H1 (cell line): Measurements from ENCODE around the gene RSL24D1. TPM values are rescaled to one million over a fixed set of nuclear protein-coding genes. Genes with fewer than 3 reads are reported as not detected.

Source experiments
- CTCF ChIA-PET: fragments of 300-600 bp; sonication (Branson Sonifier 250); formaldehyde crosslinking; loops from one replicate; lab custom pipeline; 2021; ENCODE audit not compliant: partially characterized antibody; lab: Charles Lee
- POLR2A ChIA-PET: fragments of 300-600 bp; sonication (Branson Sonifier 250); formaldehyde crosslinking; loops from one replicate; lab custom pipeline; 2021; ENCODE audit warnings: inconsistent platforms; ENCODE audit not compliant: partially characterized antibody; lab: Charles Lee
- DNase-seq, 2 experiments: peaks; one replicate each; pipeline versions ENCODE4 v3.0.0 to v3.0.0-alpha.2; 2010 to 2022; ENCODE audit warnings: low spot score in 2 of 2, low read depth in 1 of 2, mixed read lengths in 1 of 2
- FAIRE-seq: peaks from 2 replicates; lab custom pipeline; 2011; peaks lifted over from hg19 to GRCh38; lab: Jason Lieb, UNC
- H2AFZ ChIP-seq: 2 replicates; pipeline ENCODE4 v1.8.1; 2012; ENCODE audit warnings: low read length, inconsistent platforms
- H2AK5ac ChIP-seq: 2 replicates; pipeline ENCODE4 v1.6.1; 2013; ENCODE audit warnings: low read depth, low read length
- H2BK120ac ChIP-seq: replicated peaks from 2 replicates; pipeline ENCODE3; 2013; ENCODE audit warnings: low read depth, low read length, inconsistent platforms
- H2BK12ac ChIP-seq: 2 replicates; pipeline ENCODE4 v1.6.1; 2013; ENCODE audit warnings: low read depth, low read length
- H2BK15ac ChIP-seq: 2 replicates; pipeline ENCODE4 v1.6.1; 2013; ENCODE audit warnings: low read length
- H2BK20ac ChIP-seq: 2 replicates; pipeline ENCODE4 v1.6.1; 2013; ENCODE audit warnings: low read length
- H2BK5ac ChIP-seq: 2 replicates; pipeline ENCODE4 v1.6.1; 2013; ENCODE audit warnings: low read depth, low read length
- H3K14ac ChIP-seq: 2 replicates; pipeline ENCODE4 v1.6.1; 2013; ENCODE audit warnings: inconsistent platforms; ENCODE audit not compliant: insufficient read length
- H3K18ac ChIP-seq: 2 replicates; pipeline ENCODE4 v1.6.1; 2013; ENCODE audit warnings: low read length; ENCODE audit errors: extremely low read depth
- H3K23ac ChIP-seq: 2 replicates; pipeline ENCODE4 v1.6.1; 2013; ENCODE audit warnings: inconsistent platforms; ENCODE audit not compliant: insufficient read length
- H3K23me2 ChIP-seq: 2 replicates; pipeline ENCODE4 v1.6.1; 2013; ENCODE audit warnings: low read depth, low read length
- H3K27ac ChIP-seq: 2 replicates; pipeline ENCODE4 v1.6.1; 2011; ENCODE audit warnings: low read depth, low read length, inconsistent platforms
- H3K27me3 ChIP-seq, 4 experiments: replicated peaks in 1 of 4; 1 replicate in 1 of 4; 2 replicates in 3 of 4; pipeline versions ENCODE4 v1.6.1 to v1.8.1; 2011 to 2013; ENCODE audit warnings: low read length in 3 of 4, mild to moderate bottlenecking in 3 of 4, inconsistent platforms in 2 of 4, mixed read lengths in 2 of 4, moderate library complexity in 1 of 4; ENCODE audit not compliant: control insufficient read depth in 3 of 4, insufficient read depth in 3 of 4; ENCODE audit errors: extremely low read depth in 1 of 4
- H3K36me3 ChIP-seq, 4 experiments: 2 replicates each; pipeline versions ENCODE4 v1.6.1 to v1.8.1; 2011 to 2013; ENCODE audit warnings: mild to moderate bottlenecking in 4 of 4, low read length in 3 of 4, moderate library complexity in 2 of 4, control low read depth in 1 of 4, inconsistent platforms in 1 of 4; ENCODE audit not compliant: insufficient read depth in 4 of 4, control insufficient read depth in 2 of 4
- H3K4ac ChIP-seq: replicated peaks from 2 replicates; pipeline ENCODE3; 2013; ENCODE audit warnings: low read length, low read depth, mixed read lengths, inconsistent platforms; ENCODE audit not compliant: insufficient read length
- H3K4me1 ChIP-seq, 4 experiments: replicated peaks in 1 of 4; 1 replicate in 1 of 4; 2 replicates in 3 of 4; pipeline versions ENCODE4 v1.6.1 to v1.8.1; 2011 to 2013; ENCODE audit warnings: low read length in 3 of 4, inconsistent platforms in 2 of 4, mixed read lengths in 1 of 4; ENCODE audit not compliant: insufficient read depth in 4 of 4, control insufficient read depth in 3 of 4
- H3K4me2 ChIP-seq, 2 experiments: 2 replicates each; pipeline versions ENCODE4 v1.6.1 to v1.8.1; 2011 to 2013; ENCODE audit warnings: low read depth in 2 of 2, low read length in 2 of 2, control low read depth in 1 of 2, inconsistent platforms in 1 of 2, mild to moderate bottlenecking in 1 of 2; ENCODE audit not compliant: insufficient read depth in 1 of 2
- H3K4me3 ChIP-seq, 4 experiments: fragments of 200-600, 300-600 bp in 1 of 4; sonication (generic), shearing (Covaris generic), sonication (Bioruptor Twin) in 1 of 4; 2 replicates each; pipeline versions ENCODE4 v1.5.1 to v1.8.1; 2011 to 2016; ENCODE audit warnings: low read length in 4 of 4, low read depth in 3 of 4, control low read depth in 2 of 4, inconsistent platforms in 2 of 4, mild to moderate bottlenecking in 2 of 4, mixed read lengths in 1 of 4, moderate library complexity in 1 of 4; ENCODE audit not compliant: insufficient read depth in 2 of 4; ENCODE audit errors: extremely low read depth in 1 of 4
- H3K56ac ChIP-seq: replicated peaks from 2 replicates; pipeline ENCODE3; 2013; ENCODE audit warnings: low read depth, mild to moderate bottlenecking, mixed read lengths, low read length, inconsistent platforms; ENCODE audit not compliant: insufficient read length
- H3K79me1 ChIP-seq: 2 replicates; pipeline ENCODE4 v1.6.1; 2013; ENCODE audit warnings: low read depth, low read length, control low read depth
- H3K79me2 ChIP-seq, 2 experiments: 2 replicates each; pipeline versions ENCODE4 v1.6.1 to v1.8.1; 2012 to 2013; ENCODE audit warnings: low read length in 2 of 2, mild to moderate bottlenecking in 2 of 2, inconsistent platforms in 1 of 2; ENCODE audit not compliant: insufficient read depth in 2 of 2, control insufficient read depth in 1 of 2
- H3K9ac ChIP-seq, 4 experiments: replicated peaks in 1 of 4; 1 replicate in 1 of 4; 2 replicates in 3 of 4; pipeline versions ENCODE4 v1.6.1 to v1.8.1; 2011 to 2013; ENCODE audit warnings: low read depth in 3 of 4, low read length in 3 of 4, control low read depth in 2 of 4, mild to moderate bottlenecking in 2 of 4, moderate library complexity in 2 of 4, inconsistent platforms in 1 of 4; ENCODE audit errors: extremely low read depth in 1 of 4
- H3K9me3 ChIP-seq, 2 experiments: 2 replicates each; pipeline versions ENCODE4 v1.6.1 to v1.8.1; 2012 to 2013; ENCODE audit warnings: mild to moderate bottlenecking in 2 of 2, moderate library complexity in 2 of 2, control low read depth in 1 of 2, inconsistent platforms in 1 of 2, low read depth in 1 of 2, low read length in 1 of 2, mixed read lengths in 1 of 2; ENCODE audit not compliant: insufficient read depth in 2 of 2
- H4K20me1 ChIP-seq, 2 experiments: replicated peaks in 1 of 2; 2 replicates each; pipeline versions ENCODE3 to v1.8.1; 2011 to 2013; ENCODE audit warnings: inconsistent platforms in 2 of 2, low read length in 2 of 2, mild to moderate bottlenecking in 1 of 2; ENCODE audit not compliant: insufficient read depth in 2 of 2, control insufficient read depth in 1 of 2
- H4K5ac ChIP-seq: 2 replicates; pipeline ENCODE4 v1.6.1; 2013; ENCODE audit warnings: low read length, low read depth, mixed read lengths, inconsistent platforms; ENCODE audit not compliant: insufficient read length
- H4K8ac ChIP-seq: 2 replicates; pipeline ENCODE4 v1.8.0; 2013; ENCODE audit warnings: mild to moderate bottlenecking, moderate library complexity, low read length, inconsistent platforms; ENCODE audit not compliant: insufficient read depth; ENCODE audit errors: extremely low read depth
- H4K91ac ChIP-seq: replicated peaks from 2 replicates; pipeline ENCODE3; 2013; ENCODE audit warnings: low read length, mixed read lengths, inconsistent platforms; ENCODE audit not compliant: insufficient read length
- BCL11A ChIP-seq, 2 experiments: IDR thresholded peaks; one replicate each; pipeline ENCODE4 v1.6.1; 2011; ENCODE audit warnings: low read depth in 2 of 2, low read length in 2 of 2, mild to moderate bottlenecking in 2 of 2
- CHD2 ChIP-seq: IDR thresholded peaks from 2 replicates; pipeline ENCODE4 v1.6.1; 2012; ENCODE audit warnings: low read length, improper control_type of control experiment
- FOSL1 ChIP-seq: IDR thresholded peaks from 2 replicates; pipeline ENCODE4 v1.6.1; 2011; ENCODE audit warnings: mild to moderate bottlenecking, low read depth, low read length, moderate library complexity; ENCODE audit not compliant: insufficient read depth
- HDAC2 ChIP-seq, 2 experiments: fragments of 300-600 bp in 1 of 2; sonication (generic) in 1 of 2; IDR thresholded peaks; 2 replicates each; pipeline ENCODE4 v1.6.1; 2011 to 2012; ENCODE audit warnings: low read depth in 2 of 2, low read length in 2 of 2, mild to moderate bottlenecking in 2 of 2, moderate library complexity in 2 of 2, borderline replicate concordance in 1 of 2, inconsistent platforms in 1 of 2
- POLR2A ChIP-seq, 2 experiments: IDR thresholded peaks; 1 replicate in 1 of 2; 2 replicates in 1 of 2; pipeline ENCODE4 v1.6.1; 2011; ENCODE audit warnings: low read depth in 2 of 2, low read length in 2 of 2, mild to moderate bottlenecking in 2 of 2; ENCODE audit errors: control extremely low read depth in 1 of 2
- RNF2 ChIP-seq: fragments of 200-900, 300-1000 bp; sonication (generic); IDR thresholded peaks from 2 replicates; pipeline ENCODE4 v1.7.1; 2016; ENCODE audit warnings: borderline replicate concordance, low read depth, mild to moderate bottlenecking, antibody characterized with exemption, low read length; ENCODE audit not compliant: poor library complexity, severe bottlenecking; ENCODE audit errors: missing control alignments
- SRF ChIP-seq: IDR thresholded peaks from 2 replicates; pipeline ENCODE4 v1.6.1; 2011; ENCODE audit warnings: mild to moderate bottlenecking, low read depth, low read length, moderate library complexity
- WGBS, 2 experiments: shearing (Covaris generic) in 1 of 2; methylation state at CpG; one replicate each; pipeline versions ENCODE4 v1.1.6 to v1.1.7; 2013 to 2015; ENCODE audit warnings: low lambda C conversion rate in 2 of 2, mixed read lengths in 2 of 2, inconsistent platforms in 1 of 2, low coverage in 1 of 2, missing lambda C conversion rate in 1 of 2; ENCODE audit not compliant: insufficient replicate concordance in 2 of 2, insufficient coverage in 1 of 2, insufficient read length in 1 of 2; ENCODE audit errors: extremely low coverage in 1 of 2, missing lambda C conversion rate in 1 of 2; 5-methylcytosine and 5-hydroxymethylcytosine counted together
- polyA plus RNA-seq, 7 experiments: library from polyadenylated mRNA; depleted of rRNA in 3 of 7; stranded (reverse) in 5 of 7; unstranded in 2 of 7; fragments of >200 nt in 5 of 7; fragments of 200-250 nt in 2 of 7; gene quantifications; 1 replicate in 5 of 7; 2 replicates in 1 of 7; 4 replicates in 1 of 7; pipeline versions ENCODE4 v1.2.1 to v1.2.3, GENCODE V29; 2011 to 2013; ENCODE audit warnings: missing spikeins in 2 of 7, mixed read lengths in 2 of 7
- total RNA-seq: library from RNA; stranded (reverse); fragmentation: NEBNext Ultra II Directional; extraction: Animal tissue kit (Norgen Biotek cat#: 25700); gene quantifications from 2 replicates; pipeline ENCODE4 v1.2.1, GENCODE V29; 2021

RSL24D1 gene
- total and polyA plus RNA-seq, 2 of the 8 experiments (the other 6 are each of a cell fraction or from before 2014, with no cell fraction given) = 45.7 to 130 TPM

DNA sequence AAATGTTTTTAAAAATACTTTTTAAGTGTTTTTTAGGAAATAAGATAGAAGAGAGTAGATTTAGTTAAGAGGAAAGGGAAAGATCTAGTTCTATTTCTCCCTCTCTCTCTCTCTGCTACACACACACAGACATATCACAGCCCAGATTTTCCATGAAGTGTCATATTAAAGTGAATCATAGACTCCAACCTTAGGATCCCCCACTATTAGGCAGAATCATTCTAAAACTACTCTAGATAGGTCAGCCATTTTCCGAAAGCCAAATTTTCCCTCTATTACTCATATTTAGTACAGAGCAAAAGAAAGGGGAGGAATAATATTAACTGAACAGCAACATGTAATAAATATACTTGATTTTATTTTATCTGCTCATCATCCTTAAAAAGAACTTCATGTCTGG lies 45.1 kb upstream of the RSL24D1 start:
- Histone ChIP-seq H3K79me2 (no peaks in the 10 kb centered on the region), H3K18ac (no peak overlapping the region), H2AFZ (no peak overlapping the region), H2AK5ac (no peak overlapping the region), H2BK12ac (no peak overlapping the region), H3K4me1 (no peaks in the 10 kb centered on the region), H3K4ac (no peak overlapping the region), H2BK5ac (no peak overlapping the region), H3K4me3 (no peak overlapping the region), H3K27me3 (no peaks in the 10 kb centered on the region), H3K27ac (no peak overlapping the region), H3K14ac (no peak overlapping the region), H3K79me1 (no peaks in the 10 kb centered on the region), H4K20me1 (no peaks in the 10 kb centered on the region), H3K23me2 (no peaks in the 10 kb centered on the region), H4K91ac (no peak overlapping the region), H3K23ac (no peak overlapping the region), H4K5ac (no peak overlapping the region), H3K56ac (no peak overlapping the region), H4K8ac (no peak overlapping the region), H2BK15ac (no peak overlapping the region), H3K4me2 (no peak overlapping the region), H3K36me3 (no peaks in the 10 kb centered on the region), H3K9me3 (no peaks in the 10 kb centered on the region), H2BK120ac (no peak overlapping the region), H3K9ac (no peak overlapping the region), H2BK20ac (no peak overlapping the region)
- POLR2A ChIA-PET = no interaction called here
- CTCF ChIA-PET = interaction anchor here (1.1 to 1.3 kb wide), 2 partner anchors 12 to 29 kb away, joined by 3 read pairs; no protein-coding TSS in a partner anchor
- no peak for FAIRE-seq
- WGBS, 2 experiments = 48% methylated on average over 1 of the region's 1 CpG; no CpG with 5 or more reads in 1 of the 2 experiments
- TF ChIP-seq BCL11A (IDR thresholded peaks at IDR 0.05; ENCODE audit: low read depth in 2 of 2, low read length in 2 of 2) (no peak), POLR2A (IDR thresholded peaks at IDR 0.05; ENCODE audit: control extremely low read depth in 1 of 2, low read depth in 2 of 2, low read length in 2 of 2) (no peak), FOSL1 (no peak), RNF2 (no peak), HDAC2 (IDR thresholded peaks at IDR 0.05; ENCODE audit: borderline replicate concordance in 1 of 2, low read depth in 2 of 2, low read length in 2 of 2) (no peak), CHD2 (no peak), SRF (no peak)
- DNase-seq = no peak
